ENCODE results near the gene CHADL. TPM values are rescaled to one million over a fixed set of nuclear protein-coding genes. Genes with fewer than 3 reads are reported as not detected.

CHADL gene
- total and polyA plus RNA-seq, 2 donors from 2014 or later: 2.7 to 4.8 TPM

- no peak overlapping the region for H3K27ac ChIP-seq (ENCODE audit: low read depth in 2 of 2, low read length in 2 of 2)
- no peak for TF ChIP-seq CTCF (IDR thresholded peaks at IDR 0.05; ENCODE audit: borderline replicate concordance, extremely low read depth, insufficient read depth)
- FAIRE-seq: no peak
- H3K27me3 ChIP-seq (ENCODE audit: control insufficient read depth, insufficient read depth, low read length): no peaks in the 10 kb centered on the region
- H3K36me3 ChIP-seq (ENCODE audit: control insufficient read depth in 2 of 3, insufficient read depth in 3 of 3, low read length in 3 of 3): no peaks in the 10 kb centered on the region
- intact Hi-C loops (cut with DNase I): no loop called here
- H3K4me3 ChIP-seq (ENCODE audit: low read length in 3 of 3): peak overlapping the region; percentile 50 to 84 (median 79)
- H3K4me1 ChIP-seq (ENCODE audit: control insufficient read depth in 2 of 3, insufficient read depth in 2 of 3, low read depth in 1 of 3, low read length in 3 of 3): peaks cover 0 to 4% (median 0%) of the 10 kb centered on the region in 3 donors
- peak in 3 of 5 donors; percentile 38 to 82 (median 52) for DNase-seq
- H3K9ac ChIP-seq (ENCODE audit: low read length in 3 of 3): peak overlapping the region in 2 of 3 donors; percentile 49 to 65
- no peaks in the 10 kb centered on the region for H3K9me3 ChIP-seq (ENCODE audit: control insufficient read depth in 2 of 3, insufficient read depth in 1 of 3, low read length in 3 of 3)
Measured at GRCh38 chr22:41198027-41198580, 42.6 kb downstream of the CHADL start.

- intact Hi-C loops (cut with DNase I): no loop called here
- Histone ChIP-seq H3K9ac (ENCODE audit: low read length in 3 of 3) (peak overlapping the region; percentile 17 to 65 (median 49)), H3K27me3 (ENCODE audit: control insufficient read depth, insufficient read depth, low read length) (no peaks in the 10 kb centered on the region), H3K27ac (ENCODE audit: low read depth in 2 of 2, low read length in 2 of 2) (no peak overlapping the region), H3K9me3 (ENCODE audit: control insufficient read depth in 2 of 3, insufficient read depth in 1 of 3, low read length in 3 of 3) (no peaks in the 10 kb centered on the region), H3K4me1 (ENCODE audit: control insufficient read depth in 2 of 3, insufficient read depth in 2 of 3, low read depth in 1 of 3, low read length in 3 of 3) (peaks cover 0 to 4% (median 0%) of the 10 kb centered on the region in 3 donors), H3K4me3 (ENCODE audit: low read length in 3 of 3) (peak overlapping the region; percentile 50 to 84 (median 79)), H3K36me3 (ENCODE audit: control insufficient read depth in 2 of 3, insufficient read depth in 3 of 3, low read length in 3 of 3) (no peaks in the 10 kb centered on the region)
- DNase-seq (peak; percentile 78 to 93 (median 88)), FAIRE-seq (no peak)
- peak; percentile 3 for TF ChIP-seq CTCF (IDR thresholded peaks at IDR 0.05; ENCODE audit: borderline replicate concordance, extremely low read depth, insufficient read depth)
Measured at GRCh38 chr22:41197038-41197972, 43.4 kb downstream of the CHADL start.

DNA sequence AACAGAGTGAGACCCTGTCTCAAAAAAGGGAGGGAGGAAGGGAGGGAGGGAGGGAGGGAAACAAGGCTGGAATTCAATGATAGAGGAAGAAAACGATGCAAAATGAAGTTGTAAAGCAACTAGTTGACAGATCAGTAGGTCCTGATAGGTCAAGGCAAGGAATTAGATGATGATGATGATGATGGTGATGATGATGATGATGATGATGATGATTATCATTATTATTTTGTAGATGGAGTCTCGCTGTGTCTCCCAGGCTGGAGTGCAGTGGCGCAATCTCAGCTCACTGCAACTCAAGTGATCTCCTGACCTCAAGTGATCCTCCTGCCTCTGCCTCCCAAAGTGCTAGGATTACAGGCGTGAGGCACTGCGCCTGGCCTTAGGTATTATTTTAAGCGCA, 46.9 kb downstream of the CHADL start:
- no peak overlapping the region for H3K4me3 ChIP-seq (ENCODE audit: low read length in 3 of 3)
- no peak overlapping the region for H3K27ac ChIP-seq (ENCODE audit: low read depth in 2 of 2, low read length in 2 of 2)
- DNase-seq (peak in 1 of 5 donors; percentile 8), FAIRE-seq (no peak)
- H3K4me1 ChIP-seq (ENCODE audit: control insufficient read depth in 2 of 3, insufficient read depth in 2 of 3, low read depth in 1 of 3, low read length in 3 of 3): peaks cover 0 to 4% (median 0%) of the 10 kb centered on the region in 3 donors
- H3K9ac ChIP-seq (ENCODE audit: low read length in 3 of 3): no peak overlapping the region
- no peaks in the 10 kb centered on the region for H3K27me3 ChIP-seq (ENCODE audit: control insufficient read depth, insufficient read depth, low read length)
- no peak for TF ChIP-seq CTCF (IDR thresholded peaks at IDR 0.05; ENCODE audit: borderline replicate concordance, extremely low read depth, insufficient read depth)
- no peaks in the 10 kb centered on the region for H3K9me3 ChIP-seq (ENCODE audit: control insufficient read depth in 2 of 3, insufficient read depth in 1 of 3, low read length in 3 of 3)
- no peaks in the 10 kb centered on the region for H3K36me3 ChIP-seq (ENCODE audit: control insufficient read depth in 2 of 3, insufficient read depth in 3 of 3, low read length in 3 of 3)
- intact Hi-C loops (cut with DNase I): no loop called here

Measured in kidney (tissue), 14 donors.